ENCODE measurements around the gene TMEM190.
"Not testable (repeated sequence)": the region's sequence is repeated elsewhere in the genome, so short reads cannot be mapped to it uniquely, and the experiment has no call there.

The TMEM190 gene

GRCh38 chr19:55406826-55407549 lies 30.4 kb downstream of the TMEM190 start (continued):
- TF ChIP-seq, protein P1, sequence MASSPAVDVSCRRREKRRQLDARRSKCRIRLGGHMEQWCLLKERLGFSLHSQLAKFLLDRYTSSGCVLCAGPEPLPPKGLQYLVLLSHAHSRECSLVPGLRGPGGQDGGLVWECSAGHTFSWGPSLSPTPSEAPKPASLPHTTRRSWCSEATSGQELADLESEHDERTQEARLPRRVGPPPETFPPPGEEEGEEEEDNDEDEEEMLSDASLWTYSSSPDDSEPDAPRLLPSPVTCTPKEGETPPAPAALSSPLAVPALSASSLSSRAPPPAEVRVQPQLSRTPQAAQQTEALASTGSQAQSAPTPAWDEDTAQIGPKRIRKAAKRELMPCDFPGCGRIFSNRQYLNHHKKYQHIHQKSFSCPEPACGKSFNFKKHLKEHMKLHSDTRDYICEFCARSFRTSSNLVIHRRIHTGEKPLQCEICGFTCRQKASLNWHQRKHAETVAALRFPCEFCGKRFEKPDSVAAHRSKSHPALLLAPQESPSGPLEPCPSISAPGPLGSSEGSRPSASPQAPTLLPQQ (tag by site-specific recombination; IDR thresholded peaks at IDR 0.05): no peak
- TF ChIP-seq YY1 (tag by site-specific recombination; IDR thresholded peaks at IDR 0.05) (0 out of 2 replicates have a peak, but pooled peaks have one; percentile 35), ZBTB44 (tag by site-specific recombination; IDR thresholded peaks at IDR 0.05) (no peak), HOXD13 (CRISPR knock-in tag; IDR thresholded peaks at IDR 0.05; ENCODE audit: borderline replicate concordance) (no peak), KLF17 (tag by site-specific recombination; IDR thresholded peaks at IDR 0.05) (no peak), ZNF837 (tag by site-specific recombination; IDR thresholded peaks at IDR 0.05) (no peak), ZNF146 (tag by site-specific recombination; IDR thresholded peaks at IDR 0.05) (no peak), ZFHX2 (tag by site-specific recombination; conservative IDR thresholded peaks at IDR 0.05) (peak; percentile 27; the same call in 1 of the 2 replicates), ZNF266 (tag by site-specific recombination; IDR thresholded peaks at IDR 0.05; ENCODE audit: low read depth) (no peak), SP3 (tag by site-specific recombination; IDR thresholded peaks at IDR 0.05) (no peak), ZNF510 (tag by site-specific recombination; IDR thresholded peaks at IDR 0.05; ENCODE audit: insufficient replicate concordance) (no peak), ZSCAN4 (tag by site-specific recombination; IDR thresholded peaks at IDR 0.05) (no peak), GLIS1 (tag by site-specific recombination; IDR thresholded peaks at IDR 0.05) (peak; percentile 34; the same call in 1 of the 2 replicates), ZNF223 (tag by site-specific recombination; IDR thresholded peaks at IDR 0.05) (no peak), ZNF670 (tag by site-specific recombination; IDR thresholded peaks at IDR 0.05; ENCODE audit: low read depth) (no peak), ZSCAN16 (tag by site-specific recombination; IDR thresholded peaks at IDR 0.05) (no peak)

GRCh38 chr19:55407550-55407799 lies 30.8 kb downstream of the TMEM190 start, which contains the start of gene UBE2S:
Gene UBE2S (minus strand): TSS chr19:55407788. CDS start chr19:55407589, 199 bp downstream.
- Histone ChIP-seq H3K4me3 (ENCODE audit: low read depth, low read length) (peak within 1 kb of the TSS; percentile 96), H3K36me3 (ENCODE audit: control insufficient read depth in 2 of 2, insufficient read depth in 1 of 2, low read length in 2 of 2) (peaks cover 33 to 44% of the 10 kb centered on the region in 2 experiments), H3K27ac (ENCODE audit: extremely low read depth, low read depth, low read length) (peak within 1 kb of the TSS; percentile 99)
- CTCF ChIA-PET; H3K9me3 ChIP-seq (ENCODE audit: control insufficient read depth, insufficient read depth, low read depth, low read length); H3K4me1 ChIP-seq (ENCODE audit: control insufficient read depth, insufficient read depth, low read length): not testable (repeated sequence)
- POLR2A ChIA-PET: interaction anchor here (0.6 to 3.4 kb wide), 66 partner anchors 8 to 959 kb away, joined by 3 to 78 read pairs (median 5); partner anchors contain the start of genes BRSK1, CCDC106, DNAAF3 and FIZ1
- TF ChIP-seq ZBTB44 (tag by site-specific recombination; IDR thresholded peaks at IDR 0.05) (0 out of 2 replicates have a peak, but pooled peaks have one; percentile 3), HOXC10 (CRISPR knock-in tag; IDR thresholded peaks at IDR 0.05) (0 out of 2 replicates have a peak, but pooled peaks have one; percentile 89), ZBTB6 (tag by site-specific recombination; IDR thresholded peaks at IDR 0.05) (0 out of 2 replicates have a peak, but pooled peaks have one; percentile 8), ZNF626 (tag by site-specific recombination; IDR thresholded peaks at IDR 0.05) (0 out of 2 replicates have a peak, but pooled peaks have one; percentile 41), YY1 (tag by site-specific recombination; IDR thresholded peaks at IDR 0.05) (peak; percentile 2; the same call in 1 of the 2 replicates), MEIS1 (CRISPR knock-in tag; IDR thresholded peaks at IDR 0.05; ENCODE audit: borderline replicate concordance) (0 out of 2 replicates have a peak, but pooled peaks have one; percentile 29), ZNF549 (tag by site-specific recombination; IDR thresholded peaks at IDR 0.05) (peak; percentile 8; the same call in 1 of the 2 replicates), ZSCAN30 (tag by site-specific recombination; IDR thresholded peaks at IDR 0.05) (peak; percentile 52; the same call in 1 of the 2 replicates)
- TF ChIP-seq, protein P2, sequence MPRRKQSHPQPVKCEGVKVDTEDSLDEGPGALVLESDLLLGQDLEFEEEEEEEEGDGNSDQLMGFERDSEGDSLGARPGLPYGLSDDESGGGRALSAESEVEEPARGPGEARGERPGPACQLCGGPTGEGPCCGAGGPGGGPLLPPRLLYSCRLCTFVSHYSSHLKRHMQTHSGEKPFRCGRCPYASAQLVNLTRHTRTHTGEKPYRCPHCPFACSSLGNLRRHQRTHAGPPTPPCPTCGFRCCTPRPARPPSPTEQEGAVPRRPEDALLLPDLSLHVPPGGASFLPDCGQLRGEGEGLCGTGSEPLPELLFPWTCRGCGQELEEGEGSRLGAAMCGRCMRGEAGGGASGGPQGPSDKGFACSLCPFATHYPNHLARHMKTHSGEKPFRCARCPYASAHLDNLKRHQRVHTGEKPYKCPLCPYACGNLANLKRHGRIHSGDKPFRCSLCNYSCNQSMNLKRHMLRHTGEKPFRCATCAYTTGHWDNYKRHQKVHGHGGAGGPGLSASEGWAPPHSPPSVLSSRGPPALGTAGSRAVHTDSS (tag by site-specific recombination; IDR thresholded peaks at IDR 0.05): 0 out of 2 replicates have a peak, but pooled peaks have one; percentile 13

Data from HEK293 (cell line).